Breast epithelium (tissue), 4 donors: ENCODE results near the gene GLT6D1. TPM values are rescaled to one million over a fixed set of nuclear protein-coding genes. Genes with fewer than 3 reads are reported as not detected.
"Not testable (repeated sequence)": the region's sequence is repeated elsewhere in the genome, so short reads cannot be mapped to it uniquely, and the experiment has no call there.

Source experiments
- DNase-seq, 2 donors: peaks; one replicate each; pipeline ENCODE4 v3.0.0-alpha.2; 2019; ENCODE audit warnings: low spot score in 2 of 2
- H3K27ac ChIP-seq, 2 donors: fragments of 200-600 bp; sonication (generic) in 1 of 2; one replicate each; pipeline ENCODE4 v1.5.1; 2016 to 2019; ENCODE audit warnings: mild to moderate bottlenecking in 1 of 2
- H3K27me3 ChIP-seq, 2 donors: fragments of 200-600 bp; sonication (generic) in 1 of 2; one replicate each; pipeline versions ENCODE4 v1.5.1 to v1.6.0; 2017 to 2019; ENCODE audit warnings: control low read depth in 1 of 2, mild to moderate bottlenecking in 1 of 2
- H3K36me3 ChIP-seq: fragments of 200-600 bp; one replicate; pipeline ENCODE4 v1.5.1; 2019
- H3K4me1 ChIP-seq, 2 donors: fragments of 200-600 bp; sonication (generic); one replicate each; pipeline ENCODE4 v1.5.1; 2016 to 2019; ENCODE audit warnings: control low read depth in 1 of 2
- H3K4me3 ChIP-seq, 3 donors: fragments of 200-600 bp; sonication (generic); 1 replicate in 2 of 3; 2 replicates in 1 of 3; pipeline ENCODE4 v1.5.1; 2016 to 2019; ENCODE audit warnings: mild to moderate bottlenecking in 3 of 3, moderate library complexity in 2 of 3
- H3K9me3 ChIP-seq, 2 donors: fragments of 200-600 bp; sonication (generic) in 1 of 2; one replicate each; pipeline ENCODE4 v1.5.1; 2016 to 2019; ENCODE audit warnings: control low read depth in 1 of 2
- CTCF ChIP-seq, 3 donors: fragments of 450-650 bp; IDR thresholded peaks; one replicate each; pipeline ENCODE4 v1.5.1; 2016 to 2017; ENCODE audit warnings: antibody characterized with exemption in 3 of 3, mild to moderate bottlenecking in 3 of 3, moderate library complexity in 3 of 3
- POLR2A ChIP-seq: fragments of 450-650 bp; IDR thresholded peaks from one replicate; pipeline ENCODE4 v1.6.1; 2016; ENCODE audit warnings: antibody characterized with exemption, mild to moderate bottlenecking, moderate library complexity
- POLR2AphosphoS5 ChIP-seq, 3 donors: sonication (generic); formaldehyde crosslinking; IDR thresholded peaks; one replicate each; pipeline ENCODE4 v1.6.1; 2017; ENCODE audit warnings: antibody characterized with exemption in 3 of 3
- intact Hi-C: fragments of 100-400 bp; cut with DNase I; formaldehyde crosslinking; loops from one replicate; pipeline ENCODE4 v1.15.1; 2023; ENCODE audit warnings: low total_unique reads
- total RNA-seq, 3 donors: library from RNA; depleted of rRNA; stranded (reverse); fragments of >200 nt; gene quantifications; one replicate each; pipeline ENCODE4 v1.1.0, GENCODE V29; 2016

The GLT6D1 gene
- total RNA-seq, 3 donors from 2014 or later = not detected

- no peak for DNase-seq
- no peaks in the 10 kb centered on the region for H3K36me3 ChIP-seq
- peaks cover 0 to 18% of the 10 kb centered on the region in 2 donors for H3K27me3 ChIP-seq
- intact Hi-C loops = no loop called here
- TF ChIP-seq POLR2AphosphoS5 (IDR thresholded peaks at IDR 0.05) = no peak
- no peaks in the 10 kb centered on the region for H3K9me3 ChIP-seq
- H3K27ac ChIP-seq = no peak overlapping the region
- H3K4me3 ChIP-seq = no peak overlapping the region
- no peaks in the 10 kb centered on the region for H3K4me1 ChIP-seq
These were observed 35.6 kb upstream of the GLT6D1 start for GRCh38 chr9:135674977-135675376.

DNA sequence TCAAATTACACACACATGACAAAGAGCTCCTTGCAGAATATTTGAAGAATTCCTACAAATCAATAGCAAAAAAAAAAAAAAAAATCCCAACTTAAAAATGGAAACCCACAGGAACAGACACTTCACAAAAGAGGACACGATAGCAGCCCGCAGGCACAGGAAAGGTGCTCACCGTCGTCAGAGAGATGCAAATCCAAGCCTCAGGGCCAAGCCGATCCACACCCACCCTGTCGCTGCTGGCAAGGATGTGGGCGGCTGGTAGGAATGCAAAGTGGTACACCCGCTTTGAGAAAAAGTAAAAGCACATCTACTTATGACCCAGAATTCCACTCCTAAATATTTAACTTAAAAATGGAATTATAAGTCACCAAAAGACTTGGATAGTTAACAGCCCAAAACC is 34.6 kb upstream of the GLT6D1 start:
- intact Hi-C loops = no loop called here
- no peak for DNase-seq
- H3K27ac ChIP-seq = no peak overlapping the region
- no peaks in the 10 kb centered on the region for H3K4me1 ChIP-seq
- H3K36me3 ChIP-seq = no peaks in the 10 kb centered on the region
- TF ChIP-seq POLR2AphosphoS5 (IDR thresholded peaks at IDR 0.05) (no peak), POLR2A (no peak), CTCF (IDR thresholded peaks at IDR 0.05) (no peak)
- peaks cover 0 to 6% of the 10 kb centered on the region in 2 donors for H3K9me3 ChIP-seq
- peaks cover 0 to 25% of the 10 kb centered on the region in 2 donors for H3K27me3 ChIP-seq
- no peak overlapping the region for H3K4me3 ChIP-seq

- Histone ChIP-seq H3K27me3 (peaks cover 0 to 25% of the 10 kb centered on the region in 2 donors), H3K9me3 (peaks cover 0 to 14% of the 10 kb centered on the region in 2 donors)
- H3K4me1 ChIP-seq, DNase-seq, H3K36me3 ChIP-seq, intact Hi-C loops, H3K4me3 ChIP-seq, H3K27ac ChIP-seq: not testable (repeated sequence)
These were observed 33.4 kb upstream of the GLT6D1 start for GRCh38 chr9:135672786-135673185.

- DNase-seq = no peak
- Histone ChIP-seq H3K4me3 (no peak overlapping the region), H3K36me3 (no peaks in the 10 kb centered on the region), H3K9me3 (peaks cover under 1 to 14% of the 10 kb centered on the region in 2 donors), H3K27me3 (peaks cover 0 to 34% of the 10 kb centered on the region in 2 donors), H3K27ac (no peak overlapping the region), H3K4me1 (no peaks in the 10 kb centered on the region)
- intact Hi-C loops = no loop called here
- TF ChIP-seq POLR2AphosphoS5 (IDR thresholded peaks at IDR 0.05) (no peak), CTCF (IDR thresholded peaks at IDR 0.05) (no peak), POLR2A (no peak)
These were observed 32.3 kb upstream of the GLT6D1 start for GRCh38 chr9:135671591-135672041.

DNA sequence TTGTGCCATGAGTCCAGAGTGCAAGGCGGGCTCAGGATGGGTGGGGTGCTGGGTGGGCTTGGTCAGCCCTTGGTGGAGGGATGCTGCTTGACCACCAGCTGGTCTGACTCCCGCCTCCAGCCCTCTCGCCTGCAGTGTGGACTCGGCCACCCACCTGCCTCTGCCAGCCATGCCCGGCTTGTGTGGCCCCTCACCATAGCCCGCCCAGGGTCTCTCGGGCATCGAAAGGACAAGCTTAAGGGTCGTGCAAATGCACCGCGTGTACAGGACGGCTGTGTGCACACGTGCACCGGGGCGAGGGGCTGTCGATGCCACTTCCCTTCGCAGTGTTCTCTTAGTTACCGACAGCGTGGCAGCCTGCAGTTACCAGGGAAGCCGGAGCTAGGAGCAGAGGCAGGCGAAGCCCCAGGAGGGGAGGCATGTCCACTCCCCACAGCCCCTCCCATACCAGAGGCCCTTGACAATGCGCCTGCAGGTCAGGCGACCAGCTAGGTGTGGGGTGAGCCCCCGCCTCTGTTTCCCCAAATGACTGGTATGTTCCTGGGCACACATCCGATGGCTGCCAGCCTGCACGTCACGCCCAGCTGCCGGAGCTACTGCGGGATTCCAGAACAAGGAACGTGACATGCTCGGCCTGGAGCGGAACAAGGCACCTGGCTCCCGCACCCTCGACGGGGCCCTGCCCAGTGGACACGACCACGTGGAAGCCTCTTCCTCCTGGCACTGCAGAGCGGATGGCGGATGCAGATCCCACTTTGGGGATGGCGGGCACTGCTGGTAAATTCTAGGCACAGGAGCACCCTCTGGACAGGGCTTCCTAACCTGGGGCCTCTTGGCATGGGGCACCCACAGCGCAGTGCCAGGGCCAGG is 31.6 kb upstream of the GLT6D1 start:
- Histone ChIP-seq H3K9me3 (peaks cover 3 to 14% of the 10 kb centered on the region in 2 donors), H3K27me3 (peaks cover 0 to 41% of the 10 kb centered on the region in 2 donors), H3K27ac (no peak overlapping the region), H3K36me3 (no peaks in the 10 kb centered on the region), H3K4me3 (no peak overlapping the region), H3K4me1 (no peaks in the 10 kb centered on the region)
- DNase-seq = no peak
- TF ChIP-seq POLR2AphosphoS5 (IDR thresholded peaks at IDR 0.05) = no peak
- TF ChIP-seq CTCF (IDR thresholded peaks at IDR 0.05) = no peak
- no peak for TF ChIP-seq POLR2A
- intact Hi-C loops = no loop called here

DNA sequence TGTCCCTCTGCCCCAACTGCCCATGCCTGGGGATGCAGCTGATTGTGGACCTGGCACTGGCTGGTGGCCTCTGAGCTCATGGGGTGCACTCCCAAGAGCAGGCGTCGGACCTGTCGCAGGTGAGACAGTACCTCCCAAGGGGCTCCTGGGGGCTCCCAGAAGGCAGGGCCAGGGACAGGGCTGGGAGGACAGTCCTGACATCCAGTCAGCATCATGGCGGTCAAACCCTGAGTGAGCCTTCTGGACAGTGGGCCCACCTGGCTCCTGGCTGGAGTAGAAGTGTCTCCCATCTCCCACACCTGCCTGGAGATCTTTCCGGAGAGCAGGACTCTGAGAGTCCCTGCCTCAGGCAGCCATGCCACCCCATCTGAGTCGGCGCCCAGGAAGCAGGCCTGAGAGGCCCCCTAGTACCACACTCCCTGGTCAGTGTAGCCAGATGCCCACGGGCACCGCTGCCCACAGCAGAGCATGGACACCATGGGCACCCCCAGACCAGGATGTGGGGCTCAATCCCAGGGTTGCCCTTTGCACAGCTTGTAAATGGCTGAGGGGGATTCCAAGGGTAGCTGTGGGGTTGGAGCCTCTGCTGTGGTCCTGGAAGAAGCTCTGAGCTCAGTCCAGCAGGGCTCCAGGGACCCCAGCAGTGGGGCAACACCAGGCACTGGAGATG is 30.4 kb upstream of the GLT6D1 start:
- intact Hi-C loops = no loop called here
- no peak overlapping the region for H3K4me3 ChIP-seq
- peaks cover 3 to 14% of the 10 kb centered on the region in 2 donors for H3K9me3 ChIP-seq
- no peaks in the 10 kb centered on the region for H3K4me1 ChIP-seq
- no peak overlapping the region for H3K27ac ChIP-seq
- H3K36me3 ChIP-seq = no peaks in the 10 kb centered on the region
- no peak for DNase-seq
- TF ChIP-seq CTCF (IDR thresholded peaks at IDR 0.05) = no peak
- no peak for TF ChIP-seq POLR2A
- TF ChIP-seq POLR2AphosphoS5 (IDR thresholded peaks at IDR 0.05) = no peak
- H3K27me3 ChIP-seq = peaks cover 0 to 53% of the 10 kb centered on the region in 2 donors

DNA sequence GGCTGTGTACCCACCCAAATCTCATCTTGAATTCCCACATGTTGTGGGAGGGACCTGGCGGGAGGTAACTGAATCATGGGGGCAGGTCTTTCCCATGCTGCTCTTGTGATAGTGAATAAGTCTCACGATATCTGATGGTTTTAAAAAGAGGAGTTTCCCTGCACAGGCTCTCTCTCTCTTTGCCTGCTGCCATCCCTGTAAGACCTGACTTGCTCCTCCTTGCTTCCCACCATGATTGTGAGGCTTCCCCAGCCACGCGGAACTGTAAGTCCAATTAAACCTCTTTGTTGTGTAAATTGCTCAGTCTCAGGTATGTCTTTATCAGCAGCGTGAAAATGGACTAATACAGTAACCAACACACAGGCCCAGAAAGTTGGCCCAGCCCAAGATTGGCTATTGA is 29.7 kb upstream of the GLT6D1 start:
- H3K9me3 ChIP-seq = peaks cover 3 to 14% of the 10 kb centered on the region in 2 donors
- intact Hi-C loops, H3K4me1 ChIP-seq, DNase-seq, H3K27ac ChIP-seq, H3K36me3 ChIP-seq, H3K4me3 ChIP-seq: not testable (repeated sequence)
- H3K27me3 ChIP-seq = peaks cover 0 to 59% of the 10 kb centered on the region in 2 donors
